HG03060 (cell line): ENCODE results near the gene DALRD3.
"Not testable (repeated sequence)": the region's sequence is repeated elsewhere in the genome, so short reads cannot be mapped to it uniquely, and the experiment has no call there.

Experiments used
- ATAC-seq: cut with Tn5 transposase; IDR thresholded peaks from one replicate; pipeline ENCODE4 v1.9.1; 2021; ENCODE audit warnings: low read depth, moderate number of reproducible peaks; ENCODE audit not compliant: unreplicated experiment

DALRD3 gene

DNA sequence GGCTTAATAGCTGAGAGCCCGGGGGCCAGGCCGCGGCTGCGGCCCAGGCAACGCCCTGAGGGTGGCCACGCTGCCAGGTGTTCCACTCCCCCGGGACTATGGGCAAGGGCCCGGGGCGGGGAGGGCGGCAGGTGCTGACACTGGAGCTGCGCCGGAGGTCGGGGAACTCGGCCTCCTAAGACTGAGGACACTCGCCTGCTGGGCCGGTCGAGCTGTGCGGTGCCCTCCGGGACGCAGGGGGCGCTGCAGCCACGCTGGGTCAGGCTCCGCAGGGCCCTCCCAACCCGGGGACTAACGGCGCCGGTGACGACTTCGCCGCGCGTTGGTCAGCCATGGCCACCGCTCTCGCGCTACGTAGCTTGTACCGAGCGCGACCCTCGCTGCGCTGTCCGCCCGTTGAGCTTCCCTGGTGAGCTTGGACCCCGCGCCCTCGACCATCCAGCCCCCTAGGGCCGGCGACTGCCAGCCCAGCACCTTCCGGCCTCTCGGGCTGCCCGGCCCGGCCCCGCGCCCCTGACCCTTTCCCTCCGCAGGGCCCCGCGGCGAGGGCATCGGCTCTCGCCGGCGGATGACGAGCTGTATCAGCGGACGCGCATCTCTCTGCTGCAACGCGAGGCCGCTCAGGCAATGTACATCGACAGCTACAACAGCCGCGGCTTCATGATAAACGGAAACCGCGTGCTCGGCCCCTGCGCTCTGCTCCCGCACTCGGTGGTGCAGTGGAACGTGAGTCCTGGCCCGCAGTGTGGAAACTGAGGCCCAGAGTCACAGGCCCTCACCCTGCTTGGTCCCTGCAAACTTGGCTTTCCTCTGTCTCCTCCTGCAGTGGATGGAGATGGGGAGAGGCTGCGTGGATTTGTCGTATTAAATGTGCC, 3.7 kb upstream of the DALRD3 start, which contains the start of gene NDUFAF3:
Gene NDUFAF3, plus strand, starts transcription at position 309 of the 875 bp plus-strand sequence. Its CDS starts 24 bp downstream, at position 333.
- ATAC-seq: peak; percentile 40

DNA sequence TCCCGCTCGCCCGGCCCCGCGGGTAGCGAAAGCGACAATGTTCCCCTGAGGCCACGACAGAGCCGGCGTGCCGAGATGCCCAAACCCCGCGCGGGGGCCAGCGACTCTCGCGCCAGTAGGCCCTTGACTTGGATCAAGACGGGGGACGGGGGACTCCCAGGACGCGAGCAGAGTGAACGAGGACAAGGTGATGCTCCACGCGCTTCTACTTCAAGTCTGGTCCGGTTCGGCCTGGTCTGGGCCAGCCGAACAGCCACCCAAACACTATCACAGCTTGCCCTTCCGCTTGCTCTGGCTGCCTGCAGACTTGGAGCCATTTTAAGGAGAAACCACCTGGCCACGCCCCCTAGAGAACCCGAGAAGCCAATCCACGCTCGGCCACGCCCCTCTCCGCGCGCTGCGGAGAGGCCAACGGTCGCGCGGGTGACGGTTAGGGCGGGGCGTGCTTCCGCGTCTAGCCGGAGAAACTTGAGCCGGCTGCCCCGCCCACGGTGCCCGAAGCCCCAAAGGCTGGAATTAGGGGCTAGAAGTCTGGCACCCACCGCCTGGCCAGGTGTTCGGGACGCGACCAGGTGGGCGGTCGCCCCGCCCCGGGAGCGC, 2.9 kb upstream of the DALRD3 start:
- peak; percentile 40 for ATAC-seq

DNA sequence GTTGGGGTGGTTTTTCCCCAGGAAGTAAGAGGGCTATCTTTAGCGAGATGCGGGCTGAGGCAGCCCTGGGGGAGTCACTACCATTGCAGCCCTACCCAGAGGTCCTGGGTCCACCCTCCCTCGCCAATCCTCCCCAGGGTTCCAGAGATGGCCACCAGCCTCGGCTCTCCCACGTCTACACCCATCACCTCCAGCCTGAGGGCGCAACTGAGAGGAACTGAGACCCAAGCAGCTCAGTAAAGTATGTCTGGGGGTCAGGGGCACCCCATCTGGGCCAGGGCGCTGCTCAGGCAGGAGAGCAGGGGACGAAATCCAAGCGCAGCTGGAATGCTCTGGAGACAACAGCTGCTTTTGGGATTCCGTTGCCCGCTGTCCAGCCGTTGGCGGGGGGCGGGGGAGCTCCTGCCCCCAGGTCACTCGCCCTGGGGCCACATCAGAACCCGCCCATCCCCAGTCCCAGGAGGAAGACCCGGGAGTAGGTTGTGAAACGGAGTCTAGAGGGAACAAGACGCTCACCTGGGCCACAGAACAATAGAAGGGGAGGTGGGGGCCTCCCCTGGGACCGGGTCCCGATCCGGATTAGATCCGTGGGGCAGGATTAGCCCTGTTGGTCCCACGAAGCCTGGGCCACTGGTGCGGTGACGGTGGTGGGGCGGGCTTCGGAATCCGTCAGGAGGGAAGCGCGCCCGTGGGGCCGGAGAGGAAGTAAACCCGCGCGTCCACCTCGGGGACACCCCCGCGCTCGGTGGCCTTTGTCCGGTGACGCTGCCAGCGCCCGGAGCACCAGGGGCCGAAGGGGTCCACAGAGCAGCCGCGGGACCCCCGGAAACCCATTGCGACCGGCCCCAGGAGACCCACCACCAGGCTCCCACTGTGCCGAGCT, 2.2 kb upstream of the DALRD3 start:
- ATAC-seq: no peak

DNA sequence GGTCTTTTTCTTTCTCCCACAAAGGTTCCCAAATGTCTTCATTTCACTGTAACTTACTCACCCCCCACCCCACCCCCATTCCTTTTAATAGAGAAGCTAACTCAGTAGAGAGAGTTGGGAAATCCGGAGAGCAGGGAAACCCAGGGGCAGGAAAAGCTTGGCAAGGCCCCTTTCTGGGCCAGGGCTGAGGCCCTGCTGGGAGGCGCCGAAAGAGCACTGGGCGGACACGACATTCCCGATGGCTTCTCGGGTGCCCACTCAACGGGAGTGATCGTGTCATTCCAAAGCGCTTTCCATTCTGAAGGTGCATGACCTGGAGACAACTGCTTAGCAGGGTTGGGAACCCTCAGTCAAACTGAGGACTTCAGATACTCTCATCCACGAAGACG, 1.6 kb upstream of the DALRD3 start:
- ATAC-seq: no peak

GRCh38 chr3:49018707-49019006, 277 bp upstream of the DALRD3 start:
- ATAC-seq: no peak

- ATAC-seq: no peak
Observed at GRCh38 chr3:49017229-49017970, 980 bp downstream of the DALRD3 start.

GRCh38 chr3:49016414-49017228, 1.8 kb downstream of the DALRD3 start:
- no peak for ATAC-seq

DNA sequence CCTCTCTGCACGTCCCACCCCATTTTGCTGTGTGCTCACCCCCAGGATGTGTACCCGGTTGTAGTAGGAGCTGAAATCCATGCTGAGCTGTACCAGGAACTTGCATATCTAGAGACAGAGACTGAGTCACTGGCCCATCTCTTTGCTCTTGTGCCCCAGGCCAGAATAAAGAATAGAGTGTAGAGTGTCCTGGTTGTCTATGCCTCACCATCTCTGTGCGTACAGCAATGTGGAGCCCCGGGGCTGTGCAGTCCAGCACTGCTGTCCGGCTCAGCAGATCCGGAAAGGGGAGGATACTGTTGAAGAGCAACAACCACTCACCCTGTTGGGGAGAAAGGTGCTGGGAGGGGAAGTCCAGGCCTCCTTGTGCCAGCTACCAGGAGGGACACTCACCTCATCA, 2.6 kb downstream of the DALRD3 start:
- ATAC-seq: no peak

DNA sequence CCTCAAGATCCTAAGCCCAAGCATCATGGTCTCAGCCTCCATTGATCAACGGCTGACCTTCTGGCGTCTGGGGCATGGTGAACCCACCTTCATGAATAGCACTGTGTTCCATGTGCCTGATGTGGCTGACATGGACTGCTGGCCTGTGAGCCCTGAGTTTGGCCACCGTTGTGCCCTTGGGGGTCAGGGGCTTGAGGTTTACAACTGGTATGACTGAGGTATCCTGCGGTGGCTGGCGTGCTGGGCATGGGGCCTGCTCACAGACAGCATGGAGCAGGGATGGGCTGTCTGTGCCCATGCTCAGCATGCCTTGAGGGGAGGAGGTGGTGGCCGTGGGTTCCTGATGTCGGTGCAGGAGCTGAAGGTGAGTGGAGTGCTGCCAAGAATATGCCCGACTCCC, 3.3 kb downstream of the DALRD3 start:
- ATAC-seq: no peak

- ATAC-seq: no peak
Observed at GRCh38 chr3:49013738-49014660, 4.4 kb downstream of the DALRD3 start.

DNA sequence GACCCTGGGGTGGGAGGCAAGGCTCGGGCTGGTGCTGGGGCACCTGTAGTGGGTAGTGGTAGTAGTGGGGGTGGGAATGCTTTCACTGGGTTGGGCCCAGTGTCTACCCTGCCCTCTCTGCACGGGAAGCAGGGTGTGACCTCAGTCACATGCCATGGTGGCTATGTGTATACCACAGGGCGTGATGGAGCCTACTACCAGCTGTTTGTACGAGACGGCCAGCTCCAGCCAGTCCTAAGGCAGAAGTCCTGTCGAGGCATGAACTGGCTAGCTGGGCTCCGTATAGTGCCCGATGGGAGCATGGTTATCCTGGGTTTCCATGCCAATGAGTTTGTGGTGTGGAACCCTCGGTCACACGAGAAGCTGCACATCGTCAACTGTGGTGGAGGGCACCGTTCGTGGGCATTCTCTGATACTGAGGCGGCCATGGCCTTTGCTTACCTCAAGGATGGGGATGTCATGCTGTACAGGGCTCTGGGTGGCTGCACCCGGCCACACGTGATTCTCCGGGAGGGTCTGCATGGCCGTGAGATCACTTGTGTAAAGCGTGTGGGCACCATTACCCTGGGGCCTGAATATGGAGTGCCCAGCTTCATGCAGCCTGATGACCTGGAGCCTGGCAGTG, 5.2 kb downstream of the DALRD3 start:
- no peak for ATAC-seq

- no peak for ATAC-seq
Observed at GRCh38 chr3:49012441-49013017, 5.9 kb downstream of the DALRD3 start.

DNA sequence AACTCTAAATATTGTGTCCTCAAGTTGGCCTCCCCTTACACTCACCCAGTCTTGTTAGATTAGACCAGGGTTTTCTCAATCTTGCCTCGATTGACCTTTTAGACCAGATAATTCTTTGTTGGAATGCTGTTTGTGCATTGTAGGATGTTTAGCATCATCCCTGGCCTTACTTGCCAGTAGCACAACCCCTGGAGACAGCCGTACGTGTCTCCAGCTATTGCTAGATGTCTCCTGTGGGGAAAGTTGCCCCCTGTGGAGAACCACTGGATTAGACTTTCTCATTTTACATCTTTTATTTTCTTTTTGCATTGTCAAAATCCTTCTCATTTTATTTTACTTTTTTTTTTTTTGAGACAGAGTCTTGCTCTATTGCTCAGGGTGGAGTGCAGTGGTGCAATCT, 9.0 kb downstream of the DALRD3 start:
- no peak for ATAC-seq

DNA sequence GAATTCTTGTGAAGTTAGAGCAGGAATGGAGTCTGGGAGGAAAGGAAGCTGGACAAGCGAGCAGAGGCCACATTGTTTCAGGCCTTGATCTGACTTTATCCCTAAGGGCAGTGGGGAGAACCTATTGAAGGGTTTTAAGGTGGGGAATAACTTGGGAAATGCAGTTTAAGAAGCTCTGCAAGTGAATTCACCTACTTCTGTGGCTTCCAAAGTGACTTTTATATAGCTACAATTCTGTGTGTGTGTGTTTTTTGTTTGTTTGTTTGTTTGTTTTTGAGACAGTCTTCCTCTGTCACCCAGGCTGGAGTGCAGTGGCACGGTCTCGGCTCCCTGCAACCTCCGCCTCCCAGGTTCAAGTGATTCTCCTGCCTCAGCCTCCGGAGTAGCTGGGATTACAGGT, 9.8 kb downstream of the DALRD3 start:
- ATAC-seq: not testable (repeated sequence)

GRCh38 chr3:49007771-49008528, 10.4 kb downstream of the DALRD3 start:
- ATAC-seq: peak; percentile 14

GRCh38 chr3:49007068-49007770, 11.2 kb downstream of the DALRD3 start, which contains the start of gene WDR6:
TSS of gene WDR6 (plus strand) at chr3:49007391. CDS start at chr3:49007432, 41 bp downstream.
- ATAC-seq: peak; percentile 75
